SK-N-SH (cell line): ENCODE measurements around the gene FAM149B1. TPM values are rescaled to one million over a fixed set of nuclear protein-coding genes. Genes with fewer than 3 reads are reported as not detected.

Source experiments
- CTCF ChIA-PET: fragments of 300-600, 350-600 bp; formaldehyde crosslinking; extraction: SDS; loops from one replicate; lab custom pipeline; 2021; lab: Yijun Ruan, JAX
- POLR2A ChIA-PET: fragments of 350-600 bp; sonication (Branson Sonifier 250); formaldehyde crosslinking; extraction: SDS; loops from one replicate; lab custom pipeline; 2020; ENCODE audit warnings: antibody characterized with exemption, inconsistent platforms; lab: Yijun Ruan, JAX
- DNase-seq: peaks from one replicate; pipeline ENCODE4 v3.0.0; 2012
- H2AFZ ChIP-seq: fragments of 200-600 bp; sonication (generic); 2 replicates; pipeline ENCODE4 v1.8.1; 2016; ENCODE audit warnings: antibody characterized with exemption, mild to moderate bottlenecking, low read depth
- H3F3A ChIP-seq: fragments of 200-600 bp; sonication (generic); replicated peaks from 2 replicates; pipeline ENCODE3; 2016; ENCODE audit warnings: antibody characterized with exemption, mild to moderate bottlenecking; ENCODE audit not compliant: insufficient read depth
- H3K27ac ChIP-seq, 2 experiments: fragments of 200-500 bp in 1 of 2; fragments of 200-600 bp in 1 of 2; sonication (Bioruptor generic) in 1 of 2; sonication (generic), shearing (Covaris generic) in 1 of 2; 2 replicates each; pipeline versions ENCODE4 v1.5.1 to v1.6.1; 2014 to 2016; ENCODE audit warnings: low read depth in 2 of 2, inconsistent platforms in 1 of 2, low read length in 1 of 2, mild to moderate bottlenecking in 1 of 2, mixed read lengths in 1 of 2
- H3K27me3 ChIP-seq: fragments of 200-600 bp; sonication (generic), shearing (Covaris generic); 2 replicates; pipeline ENCODE4 v1.6.1; 2016; ENCODE audit warnings: mixed run types; ENCODE audit not compliant: insufficient read depth
- H3K36me3 ChIP-seq, 2 experiments: fragments of 200-500 bp in 1 of 2; fragments of 200-600 bp in 1 of 2; sonication (Bioruptor generic) in 1 of 2; sonication (generic) in 1 of 2; replicated peaks in 1 of 2; 2 replicates each; pipeline versions ENCODE3 to v1.5.1; 2014 to 2016; ENCODE audit warnings: low read length in 1 of 2, mild to moderate bottlenecking in 1 of 2; ENCODE audit not compliant: insufficient read depth in 2 of 2, control insufficient read depth in 1 of 2
- H3K4me1 ChIP-seq, 2 experiments: fragments of 200-500 bp in 1 of 2; fragments of 200-600 bp in 1 of 2; sonication (Bioruptor generic) in 1 of 2; sonication (generic), shearing (Covaris generic) in 1 of 2; 2 replicates each; pipeline versions ENCODE4 v1.5.1 to v1.6.1; 2014 to 2016; ENCODE audit warnings: low read depth in 1 of 2, low read length in 1 of 2, mixed run types in 1 of 2; ENCODE audit not compliant: insufficient read depth in 2 of 2, control insufficient read depth in 1 of 2
- H3K4me2 ChIP-seq: fragments of 200-600 bp; sonication (generic), shearing (Covaris generic); 2 replicates; pipeline ENCODE4 v1.6.1; 2017; ENCODE audit warnings: mixed run types
- H3K4me3 ChIP-seq, 2 experiments: fragments of 200-500 bp in 1 of 2; fragments of 200-600 bp in 1 of 2; sonication (Bioruptor generic) in 1 of 2; sonication (generic), shearing (Covaris generic) in 1 of 2; 2 replicates each; pipeline versions ENCODE4 v1.5.1 to v1.8.1; 2014 to 2016; ENCODE audit warnings: low read depth in 2 of 2, inconsistent platforms in 1 of 2, low read length in 1 of 2, mild to moderate bottlenecking in 1 of 2, mixed read lengths in 1 of 2, moderate library complexity in 1 of 2
- H3K79me2 ChIP-seq: fragments of 200-600 bp; sonication (generic); 2 replicates; pipeline ENCODE4 v1.8.1; 2017; ENCODE audit warnings: mild to moderate bottlenecking; ENCODE audit not compliant: insufficient read depth
- H3K9ac ChIP-seq: fragments of 200-600 bp; sonication (generic); 2 replicates; pipeline ENCODE4 v1.6.1; 2017; ENCODE audit warnings: mixed run types
- H3K9me2 ChIP-seq: fragments of 200-600 bp; sonication (generic); 2 replicates; pipeline ENCODE4 v1.6.1; 2017; ENCODE audit warnings: mixed run types
- H3K9me3 ChIP-seq: fragments of 200-600 bp; sonication (generic); 2 replicates; pipeline ENCODE4 v1.6.1; 2017; ENCODE audit warnings: mixed run types, mild to moderate bottlenecking, moderate library complexity
- H4K20me1 ChIP-seq: fragments of 200-600 bp; sonication (generic); 2 replicates; pipeline ENCODE4 v1.6.1; 2017; ENCODE audit warnings: mild to moderate bottlenecking, mixed run types; ENCODE audit not compliant: insufficient read depth
- CHD2 ChIP-seq: fragments of 150-350 bp; IDR thresholded peaks from 2 replicates; pipeline ENCODE4 v1.6.1; 2018; ENCODE audit warnings: low read length; ENCODE audit not compliant: partially characterized antibody
- CTCF ChIP-seq: fragments of 200-600 bp; sonication (generic); IDR thresholded peaks from 2 replicates; pipeline ENCODE4 v1.6.1; 2017; ENCODE audit warnings: antibody characterized with exemption, mild to moderate bottlenecking, moderate library complexity
- EP300 ChIP-seq, 2 experiments: IDR thresholded peaks; 2 replicates each; pipeline versions ENCODE4 v1.4.0 to v1.6.1; 2012; ENCODE audit warnings: borderline replicate concordance in 1 of 2, low read depth in 1 of 2, low read length in 1 of 2
- FOSL2 ChIP-seq: IDR thresholded peaks from 2 replicates; pipeline ENCODE4 v1.4.0; 2012; ENCODE audit warnings: low read depth, mild to moderate bottlenecking, moderate library complexity, borderline replicate concordance
- FOXJ3 ChIP-seq: sonication (generic); formaldehyde crosslinking; IDR thresholded peaks from 2 replicates; pipeline ENCODE4 v1.5.1; 2020; ENCODE audit warnings: mild to moderate bottlenecking, missing genetic modification reagents
- FOXM1 ChIP-seq: IDR thresholded peaks from 2 replicates; pipeline ENCODE4 v1.4.0; 2012; ENCODE audit warnings: low read depth, mild to moderate bottlenecking
- GATA2 ChIP-seq: sonication (generic); formaldehyde crosslinking; IDR thresholded peaks from 2 replicates; pipeline ENCODE4 v1.5.0; 2020; ENCODE audit warnings: mild to moderate bottlenecking, missing genetic modification reagents
- MEF2A ChIP-seq: IDR thresholded peaks from 2 replicates; pipeline ENCODE4 v1.4.0; 2012; ENCODE audit warnings: low read depth, borderline replicate concordance
- MXI1 ChIP-seq: IDR thresholded peaks from 2 replicates; pipeline ENCODE4 v1.6.1; 2012; ENCODE audit warnings: mild to moderate bottlenecking, low read depth, low read length, improper control_type of control experiment
- POLR2AphosphoS5 ChIP-seq: IDR thresholded peaks from 2 replicates; pipeline ENCODE4 v1.6.1; 2012; ENCODE audit warnings: low read depth, low read length
- RCOR1 ChIP-seq: fragments of 150-350 bp; IDR thresholded peaks from 2 replicates; pipeline ENCODE4 v1.6.1; 2017; ENCODE audit warnings: antibody characterized with exemption, low read length
- RXRA ChIP-seq: IDR thresholded peaks from 2 replicates; pipeline ENCODE4 v1.4.0; 2012; ENCODE audit warnings: low read depth, mild to moderate bottlenecking, borderline replicate concordance
- SIN3A ChIP-seq: IDR thresholded peaks from 2 replicates; pipeline ENCODE4 v1.6.1; 2012; ENCODE audit warnings: low read depth, mild to moderate bottlenecking, low read length, moderate library complexity, borderline replicate concordance
- SMC3 ChIP-seq: IDR thresholded peaks from 2 replicates; pipeline ENCODE4 v1.6.1; 2012; ENCODE audit warnings: low read depth, low read length, improper control_type of control experiment
- TCF12 ChIP-seq: IDR thresholded peaks from 2 replicates; pipeline ENCODE4 v1.4.0; 2012
- USF1 ChIP-seq: IDR thresholded peaks from 2 replicates; pipeline ENCODE4 v1.4.0; 2012; ENCODE audit warnings: low read depth, borderline replicate concordance
- YY1 ChIP-seq: IDR thresholded peaks from 2 replicates; pipeline ENCODE4 v1.4.0; 2012; ENCODE audit warnings: low read depth, mild to moderate bottlenecking
- WGBS: methylation state at CpG from one replicate; pipeline ENCODE4 v1.1.6; 2017; ENCODE audit warnings: low lambda C conversion rate; 5-methylcytosine and 5-hydroxymethylcytosine counted together
- polyA plus RNA-seq, 3 experiments: library from polyadenylated mRNA; depleted of rRNA; stranded (reverse); fragments of >200 nt; gene quantifications; 2 replicates each; pipeline ENCODE4 v1.2.3, GENCODE V29; 2012

Gene FAM149B1
- polyA plus RNA-seq, 1 of the 3 experiments (the other 2 are of a cell fraction): 28.2 TPM

- no peak overlapping the region for H3K4me3 ChIP-seq
- H3K4me1 ChIP-seq: no peaks in the 10 kb centered on the region
- no peak overlapping the region for H3K4me2 ChIP-seq
- H3F3A ChIP-seq: no peaks in the 10 kb centered on the region
- H3K9ac ChIP-seq: no peak overlapping the region
- TF ChIP-seq USF1 (no peak), EP300 (IDR thresholded peaks at IDR 0.05; ENCODE audit: borderline replicate concordance in 1 of 2, low read depth in 1 of 2, low read length in 1 of 2) (no peak), CHD2 (no peak), SMC3 (no peak), GATA2 (CRISPR knock-in tag) (no peak), FOSL2 (no peak), YY1 (no peak), MXI1 (no peak), RCOR1 (no peak), CTCF (no peak), POLR2AphosphoS5 (no peak)
- TF ChIP-seq, all 33 proteins: peak for 0
- DNase-seq: no peak
- CTCF ChIA-PET: no interaction called here
- Histone ChIP-seq H2AFZ (no peak overlapping the region), H3K9me2 (no peaks in the 10 kb centered on the region), H3K9me3 (no peaks in the 10 kb centered on the region), H3K27ac (no peak overlapping the region), H4K20me1 (no peaks in the 10 kb centered on the region), H3K27me3 (no peaks in the 10 kb centered on the region), H3K79me2 (no peaks in the 10 kb centered on the region), H3K36me3 (peaks cover 38 to 51% of the 10 kb centered on the region in 2 experiments)
- WGBS: 93% methylated on average over 1 of the region's 1 CpG
- POLR2A ChIA-PET: no interaction called here
These were observed 53.1 kb downstream of the FAM149B1 start for GRCh38 chr10:73220989-73221388.

GRCh38 chr10:73225518-73225917 lies 57.6 kb downstream of the FAM149B1 start:
- no peak for DNase-seq
- ChIA-PET POLR2A (no interaction called here), CTCF (interaction anchor here (0.7 to 1.0 kb wide), 2 partner anchors 22 to 43 kb away, joined by 3 to 4 read pairs; no protein-coding TSS in a partner anchor)

More at GRCh38 chr10:73225518-73225917, 57.6 kb downstream of the FAM149B1 start:
- no peak overlapping the region for H3K4me2 ChIP-seq
- H2AFZ ChIP-seq: no peak overlapping the region
- no peak overlapping the region for H3K27ac ChIP-seq
- no peaks in the 10 kb centered on the region for H3F3A ChIP-seq
- no peaks in the 10 kb centered on the region for H3K4me1 ChIP-seq
- H3K4me3 ChIP-seq: no peak overlapping the region
- peaks cover 27 to 31% of the 10 kb centered on the region in 2 experiments for H3K36me3 ChIP-seq
- no peaks in the 10 kb centered on the region for H3K9me3 ChIP-seq
- TF ChIP-seq YY1: no peak
- TF ChIP-seq SIN3A: no peak
- no peak for TF ChIP-seq FOXM1
- TF ChIP-seq FOXJ3: no peak
- TF ChIP-seq TCF12: no peak
- no peak for TF ChIP-seq EP300 (IDR thresholded peaks at IDR 0.05; ENCODE audit: borderline replicate concordance in 1 of 2, low read depth in 1 of 2, low read length in 1 of 2)
- TF ChIP-seq GATA2 (CRISPR knock-in tag): no peak
- TF ChIP-seq RXRA: no peak
- TF ChIP-seq MEF2A: no peak
- H3K9ac ChIP-seq: no peak overlapping the region
- no peaks in the 10 kb centered on the region for H3K9me2 ChIP-seq
- H3K27me3 ChIP-seq: no peaks in the 10 kb centered on the region
- no peaks in the 10 kb centered on the region for H3K79me2 ChIP-seq
- H4K20me1 ChIP-seq: no peaks in the 10 kb centered on the region
